ENCODE data around the gene SLC6A19. TPM values are rescaled to one million over a fixed set of nuclear protein-coding genes. Genes with fewer than 3 reads are reported as not detected.
A peak's percentile ranks its signal among the peaks of the same experiment; 100 is the strongest.
"Not testable (repeated sequence)": the region's sequence is repeated elsewhere in the genome, so short reads cannot be mapped to it uniquely, and the experiment has no call there.

SLC6A19 gene
- under 1 TPM in 1 of 3 donors, not detected in 2; 0.08 TPM for total RNA-seq

DNA sequence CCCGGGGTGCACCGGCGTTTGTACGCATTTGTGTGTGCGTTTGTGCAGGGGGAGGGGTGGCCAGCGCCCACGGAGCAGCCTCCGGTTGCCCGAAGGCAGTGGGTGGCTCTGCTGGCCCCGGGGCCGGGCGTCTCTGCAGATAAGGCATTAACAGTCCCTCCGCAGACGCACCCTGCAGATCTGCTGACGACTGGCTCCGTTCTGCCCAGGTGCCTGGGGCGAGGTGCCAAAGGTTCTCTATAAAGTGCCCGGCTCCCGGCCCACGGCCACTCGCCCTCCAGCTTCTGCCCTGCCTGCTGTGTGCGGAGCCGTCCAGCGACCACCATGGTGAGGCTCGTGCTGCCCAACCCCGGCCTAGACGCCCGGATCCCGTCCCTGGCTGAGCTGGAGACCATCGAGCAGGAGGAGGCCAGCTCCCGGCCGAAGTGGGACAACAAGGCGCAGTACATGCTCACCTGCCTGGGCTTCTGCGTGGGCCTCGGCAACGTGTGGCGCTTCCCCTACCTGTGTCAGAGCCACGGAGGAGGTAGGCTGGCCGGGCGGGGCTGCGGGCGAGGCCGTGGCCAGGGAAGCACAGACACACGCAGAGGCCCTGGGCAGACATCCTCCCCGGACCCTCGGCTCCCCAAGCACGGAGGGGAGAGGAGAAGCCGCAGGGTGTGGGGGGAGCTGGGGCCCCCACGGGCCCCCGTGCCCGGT, at the start of gene SLC6A19:
TSS of gene SLC6A19 (plus strand) at position 269 of the 699 bp plus-strand sequence. CDS start at position 325, 56 bp downstream.
- no peaks in the 10 kb centered on the region for H3K36me3 Mint-ChIP-seq (ENCODE audit: insufficient read depth)
- no peak within 1 kb of the TSS for H3K4me3 Mint-ChIP-seq
- DNase-seq (no peak), ATAC-seq (no peak)
- H3K4me1 Mint-ChIP-seq (ENCODE audit: low read depth) = no peaks in the 10 kb centered on the region
- H3K9me3 Mint-ChIP-seq = no peaks in the 10 kb centered on the region
- peaks cover 5% of the 10 kb centered on the region for H3K27me3 Mint-ChIP-seq (ENCODE audit: low read depth)

DNA sequence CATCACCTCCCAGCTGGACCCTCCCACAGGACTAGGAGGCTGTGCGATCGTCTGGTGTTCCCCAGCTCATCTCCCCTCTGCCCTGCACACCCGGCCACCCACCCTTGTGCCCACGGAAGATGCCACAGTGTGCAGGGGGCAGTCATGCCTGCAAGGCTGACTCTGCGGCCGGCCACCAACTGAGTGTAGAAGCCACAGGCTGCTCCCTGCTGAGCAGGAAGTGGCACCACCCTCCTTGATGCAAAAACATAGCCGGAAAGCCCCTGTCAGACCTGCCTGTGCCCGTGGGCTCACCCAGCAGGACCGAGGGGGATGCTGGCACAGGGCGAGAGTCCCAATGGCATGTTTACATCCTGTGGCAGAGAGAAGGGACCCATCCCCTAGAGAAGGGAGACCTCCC, 49.2 kb upstream of the SLC6A19 start:
- H3K27me3 Mint-ChIP-seq (ENCODE audit: low read depth) = peaks cover 41% of the 10 kb centered on the region
- DNase-seq = no peak

DNA sequence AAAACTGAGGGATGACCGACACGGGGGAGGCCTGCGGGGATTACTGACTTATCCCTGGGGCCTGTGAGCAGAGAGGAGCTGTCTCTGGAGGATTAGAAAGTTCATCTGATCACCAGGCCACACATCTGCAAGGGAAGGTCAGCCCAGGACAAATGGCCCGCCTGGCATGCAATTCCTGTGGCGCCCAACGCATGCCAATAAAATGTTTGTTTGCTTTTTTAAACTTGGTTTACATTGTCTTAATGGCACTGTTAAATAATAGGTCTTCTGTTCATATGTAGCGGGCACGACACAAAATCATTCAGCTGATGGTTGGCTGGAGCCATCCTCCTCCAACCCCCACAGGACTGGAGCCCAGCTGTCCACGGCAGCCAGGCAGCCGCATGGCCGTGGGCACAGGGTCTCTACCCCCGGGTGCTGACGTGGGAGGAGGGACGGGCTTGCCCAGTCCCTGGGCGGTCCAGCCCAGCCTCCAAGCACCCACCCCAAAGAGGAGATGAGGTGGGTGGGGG, 48.6 kb upstream of the SLC6A19 start:
- DNase-seq (no peak), ATAC-seq (no peak)
- Mint-ChIP-seq H3K27me3 (ENCODE audit: low read depth) (peaks cover 44% of the 10 kb centered on the region), H3K4me3 (no peak overlapping the region), H3K9me3 (peaks cover 9% of the 10 kb centered on the region), H3K36me3 (ENCODE audit: insufficient read depth) (no peaks in the 10 kb centered on the region), H3K4me1 (ENCODE audit: low read depth) (peaks cover 11% of the 10 kb centered on the region)

More for the DNA sequence above, 49.2 kb upstream of the SLC6A19 start:
- Mint-ChIP-seq H3K4me1 (ENCODE audit: low read depth) (peaks cover 11% of the 10 kb centered on the region), H3K36me3 (ENCODE audit: insufficient read depth) (no peaks in the 10 kb centered on the region), H3K4me3 (no peak overlapping the region), H3K9me3 (peaks cover 2% of the 10 kb centered on the region)
- peak; percentile 20 to 35 for ATAC-seq

DNA sequence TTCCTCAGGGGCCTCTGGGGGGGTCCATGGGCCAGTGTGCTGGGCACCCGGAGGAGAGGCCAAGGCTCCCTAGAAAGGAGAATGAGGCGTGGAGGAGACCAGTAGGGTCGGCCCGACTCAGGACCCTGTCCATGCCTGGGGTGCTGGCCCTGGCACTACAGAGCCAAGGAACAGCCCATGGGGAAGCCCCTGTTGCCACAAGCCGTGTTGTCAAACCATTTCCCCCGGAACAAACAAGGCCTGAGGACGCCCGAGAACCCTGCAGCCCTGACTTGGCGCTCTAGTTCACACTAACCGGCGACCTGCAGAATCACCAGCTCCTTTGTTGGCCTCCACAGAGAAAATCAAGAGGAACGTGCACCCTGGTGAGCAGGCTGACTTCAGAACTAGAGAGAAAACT, 48.0 kb upstream of the SLC6A19 start:
- ATAC-seq (peak in 1 of 2 donors; percentile 22), DNase-seq (no peak)
- Mint-ChIP-seq H3K9me3 (peaks cover 10% of the 10 kb centered on the region), H3K27me3 (ENCODE audit: low read depth) (peaks cover 50% of the 10 kb centered on the region), H3K36me3 (ENCODE audit: insufficient read depth) (no peaks in the 10 kb centered on the region), H3K4me3 (no peak overlapping the region), H3K4me1 (ENCODE audit: low read depth) (peaks cover 11% of the 10 kb centered on the region)

DNA sequence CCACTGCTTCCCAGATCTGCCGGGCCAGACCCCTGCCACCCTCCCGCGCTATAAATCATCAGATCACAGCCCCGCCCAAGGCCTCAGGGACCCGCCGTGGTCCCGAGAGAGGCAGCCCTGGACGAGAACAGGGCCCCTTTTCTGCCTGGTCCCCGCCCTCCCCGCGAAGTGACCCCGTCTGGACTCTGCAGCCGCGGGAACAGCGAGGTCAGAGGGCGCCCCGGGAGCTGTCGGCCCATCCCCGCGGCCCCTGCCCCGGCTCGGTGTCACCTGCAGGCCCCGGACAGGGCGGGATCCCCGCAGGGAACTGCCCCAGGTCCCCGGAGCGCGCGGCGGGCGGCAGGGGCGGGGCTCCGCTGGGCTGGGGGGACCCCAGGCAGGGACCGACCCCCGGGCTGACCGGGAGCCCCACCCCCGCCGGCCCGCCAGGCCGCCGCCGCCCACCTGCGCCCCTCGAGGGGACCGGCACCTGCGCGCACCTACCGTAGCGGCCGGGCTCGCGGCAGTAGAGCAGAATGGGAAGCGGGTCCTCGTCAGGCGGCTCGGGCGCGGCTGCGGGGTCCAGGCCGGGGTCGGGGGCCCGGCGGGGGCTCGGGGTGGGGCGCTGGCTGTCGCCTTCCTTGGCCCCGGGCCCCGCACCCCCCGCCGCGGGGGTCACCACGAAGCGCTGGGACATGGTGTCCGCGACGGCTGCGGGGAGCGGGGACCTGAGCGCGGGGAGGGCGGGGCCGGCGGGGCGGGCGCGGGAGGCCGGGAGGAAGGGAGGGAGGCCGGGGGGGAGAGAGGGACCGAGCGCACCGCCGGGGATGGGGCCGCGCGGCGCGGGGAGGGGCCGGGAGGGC, 46.0 kb upstream of the SLC6A19 start:
- H3K27me3 Mint-ChIP-seq (ENCODE audit: low read depth) = peaks cover 61% of the 10 kb centered on the region
- no peaks in the 10 kb centered on the region for H3K36me3 Mint-ChIP-seq (ENCODE audit: insufficient read depth)
- peaks cover 10% of the 10 kb centered on the region for H3K9me3 Mint-ChIP-seq
- ATAC-seq = peak; percentile 25 to 39
- peak overlapping the region; percentile 16 for H3K4me3 Mint-ChIP-seq
- DNase-seq = no peak
- peaks cover 11% of the 10 kb centered on the region for H3K4me1 Mint-ChIP-seq (ENCODE audit: low read depth)

DNA sequence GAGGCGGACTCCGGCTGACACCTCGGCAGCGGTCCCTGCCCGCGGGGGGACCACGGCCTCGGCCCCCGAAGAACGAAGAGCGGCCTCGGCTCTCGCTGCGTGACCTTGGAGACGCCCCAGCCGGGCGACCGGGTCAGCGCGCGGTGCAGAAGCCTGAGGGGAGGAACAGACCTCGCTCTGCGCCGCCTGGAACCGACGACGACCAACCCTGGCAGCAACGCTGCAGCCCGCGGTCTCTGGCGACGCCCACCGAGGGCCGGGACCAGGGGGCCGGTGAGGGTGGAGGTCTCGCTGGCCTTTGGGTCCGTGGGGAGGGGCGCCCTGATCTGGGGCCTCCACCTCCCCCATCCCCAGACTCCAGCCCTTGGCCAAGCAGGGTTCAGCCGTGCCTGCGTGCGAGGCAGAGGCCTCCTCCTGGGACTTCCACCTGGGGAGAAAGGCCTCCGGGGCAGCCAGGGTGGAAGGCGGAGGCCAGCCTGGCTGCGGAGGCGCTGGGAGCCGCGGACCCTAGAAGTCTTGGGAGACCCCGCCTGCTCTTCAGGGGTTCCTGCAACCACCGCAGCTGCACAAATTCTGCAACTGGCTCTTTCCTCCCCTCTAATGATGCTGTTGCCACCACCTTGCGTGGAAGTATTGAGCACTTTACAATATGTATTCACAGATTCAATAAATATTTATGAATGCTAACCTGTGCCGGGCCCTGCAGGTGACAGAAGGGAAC, 45.2 kb upstream of the SLC6A19 start:
- Mint-ChIP-seq H3K4me3 (no peak overlapping the region), H3K9me3 (peaks cover 10% of the 10 kb centered on the region), H3K4me1 (ENCODE audit: low read depth) (peaks cover 11% of the 10 kb centered on the region), H3K27me3 (ENCODE audit: low read depth) (peaks cover 57% of the 10 kb centered on the region), H3K36me3 (ENCODE audit: insufficient read depth) (no peaks in the 10 kb centered on the region)
- ATAC-seq (peak in 1 of 2 donors; percentile 28), DNase-seq (no peak)

DNA sequence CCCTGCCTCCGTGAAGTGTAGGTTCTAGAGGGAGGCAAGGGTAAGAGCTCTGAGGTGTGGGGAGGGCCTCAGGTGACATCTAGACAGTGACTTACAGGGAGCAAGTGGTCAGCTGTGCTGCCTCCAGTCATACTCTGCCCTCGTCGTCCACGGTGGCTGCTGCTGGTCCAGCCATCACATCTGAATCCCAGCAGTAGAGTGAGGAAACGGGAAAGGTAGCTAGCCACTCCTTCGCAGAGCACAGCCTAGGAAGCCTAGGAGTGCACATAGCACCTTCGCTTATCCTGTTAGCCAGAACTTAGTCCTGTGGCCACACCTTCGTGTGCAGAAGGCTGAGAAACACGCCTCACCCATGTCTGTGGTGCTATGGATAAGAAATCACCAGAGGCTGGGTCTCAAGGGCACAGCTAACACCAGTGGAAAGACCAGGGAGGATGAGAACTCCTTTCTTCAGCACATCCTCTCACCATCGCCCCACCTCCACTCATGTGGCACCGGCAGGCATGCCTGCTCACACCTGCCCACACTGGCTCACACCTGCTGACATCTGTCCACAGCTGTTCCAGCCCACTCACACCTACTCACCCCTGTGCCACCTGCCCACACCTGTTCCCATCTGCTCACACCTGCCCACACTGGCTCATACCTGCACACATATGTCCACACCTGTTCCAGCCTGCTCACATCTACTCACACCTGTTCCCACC, 44.5 kb upstream of the SLC6A19 start:
- ATAC-seq = no peak
- Mint-ChIP-seq H3K4me1 (ENCODE audit: low read depth) (peaks cover 11% of the 10 kb centered on the region), H3K27me3 (ENCODE audit: low read depth) (peaks cover 53% of the 10 kb centered on the region), H3K36me3 (ENCODE audit: insufficient read depth) (no peaks in the 10 kb centered on the region), H3K9me3 (peaks cover 10% of the 10 kb centered on the region), H3K4me3 (peak overlapping the region; percentile 49)
- no peak for DNase-seq

DNA sequence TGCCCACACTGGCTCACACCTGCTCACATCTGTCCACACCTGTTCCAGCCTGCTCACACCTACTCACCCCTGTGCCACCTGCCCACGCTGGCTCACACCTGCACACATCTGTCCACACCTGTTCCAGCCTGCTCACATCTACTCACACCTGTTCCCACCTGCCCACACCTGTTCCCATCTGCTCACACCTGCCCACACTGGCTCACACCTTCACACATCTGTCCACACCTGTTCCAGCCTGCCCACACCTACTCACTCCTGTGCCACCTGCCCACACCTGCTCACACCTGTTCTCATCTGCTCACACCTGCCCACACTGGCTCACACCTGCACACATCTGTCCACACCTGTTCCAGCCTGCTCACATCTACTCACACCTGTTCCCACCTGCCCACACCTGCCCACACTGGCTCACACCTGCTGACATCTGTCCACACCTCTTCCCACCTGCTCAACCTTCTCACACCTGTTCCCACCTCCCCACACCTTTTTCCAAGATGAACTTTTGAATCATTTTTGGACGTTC, 43.9 kb upstream of the SLC6A19 start:
- ATAC-seq; DNase-seq; H3K36me3 Mint-ChIP-seq (ENCODE audit: insufficient read depth); H3K4me1 Mint-ChIP-seq (ENCODE audit: low read depth): not testable (repeated sequence)
- Mint-ChIP-seq H3K9me3 (peaks cover 10% of the 10 kb centered on the region), H3K27me3 (ENCODE audit: low read depth) (peaks cover 47% of the 10 kb centered on the region), H3K4me3 (peak overlapping the region; percentile 49)

DNA sequence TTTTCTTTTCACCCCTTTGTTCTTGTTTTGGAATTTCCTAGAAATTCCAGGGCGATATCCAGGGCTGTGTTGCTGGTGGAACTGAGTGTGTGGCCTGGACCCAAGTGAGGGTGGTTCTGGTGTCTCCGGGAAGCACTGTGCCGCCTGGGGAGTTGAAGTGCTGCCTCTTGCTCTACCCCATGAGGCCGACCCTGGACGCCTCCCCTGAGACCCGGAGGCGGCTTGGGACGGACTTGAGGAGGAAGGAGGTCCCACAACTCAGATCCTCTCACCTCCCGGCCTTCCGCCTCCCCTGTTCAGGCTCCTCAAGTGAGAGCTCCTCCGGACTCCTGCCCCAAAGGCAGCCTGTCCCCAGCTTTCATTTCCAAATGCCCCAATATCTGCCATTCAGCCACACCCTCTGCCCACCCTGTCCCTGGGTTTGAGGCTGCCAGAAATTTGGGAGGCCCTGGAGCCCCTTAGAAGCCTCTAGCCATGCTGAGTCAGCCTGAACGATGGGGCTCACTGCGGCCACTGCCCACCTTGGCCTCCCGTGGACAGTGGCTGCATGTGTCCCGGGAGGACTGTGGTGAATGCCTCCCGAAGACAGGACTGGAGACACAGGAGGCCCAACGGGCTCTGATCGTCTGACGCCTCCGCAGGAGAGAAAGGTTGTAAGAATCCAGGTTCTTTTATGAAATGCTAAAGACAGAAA, 42.6 kb upstream of the SLC6A19 start:
- H3K9me3 Mint-ChIP-seq = peaks cover 10% of the 10 kb centered on the region
- no peaks in the 10 kb centered on the region for H3K36me3 Mint-ChIP-seq (ENCODE audit: insufficient read depth)
- H3K27me3 Mint-ChIP-seq (ENCODE audit: low read depth) = peaks cover 44% of the 10 kb centered on the region
- no peak for ATAC-seq
- no peak overlapping the region for H3K4me3 Mint-ChIP-seq
- peaks cover 6% of the 10 kb centered on the region for H3K4me1 Mint-ChIP-seq (ENCODE audit: low read depth)
- no peak for DNase-seq

DNA sequence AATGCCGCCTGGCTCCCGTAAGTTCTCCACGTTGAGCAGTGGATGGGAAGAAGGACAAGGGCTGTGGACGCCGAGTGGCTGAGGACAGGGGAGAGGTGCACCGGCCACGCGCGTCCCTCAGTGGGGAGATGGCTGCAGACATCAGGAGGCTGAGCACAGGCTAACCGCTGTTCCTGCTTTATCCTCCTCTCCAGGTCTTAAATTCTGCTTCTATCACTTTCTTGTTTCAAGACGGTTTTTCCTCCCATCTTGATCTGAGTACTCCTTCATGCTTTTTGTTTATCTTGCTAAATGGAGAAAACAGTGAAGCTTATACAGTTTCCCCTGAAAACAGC, 42.1 kb upstream of the SLC6A19 start:
- H3K9me3 Mint-ChIP-seq = peaks cover 10% of the 10 kb centered on the region
- ATAC-seq = no peak
- no peak overlapping the region for H3K4me3 Mint-ChIP-seq
- no peak for DNase-seq
- H3K27me3 Mint-ChIP-seq (ENCODE audit: low read depth) = peaks cover 42% of the 10 kb centered on the region
- no peaks in the 10 kb centered on the region for H3K36me3 Mint-ChIP-seq (ENCODE audit: insufficient read depth)
- peaks cover 3% of the 10 kb centered on the region for H3K4me1 Mint-ChIP-seq (ENCODE audit: low read depth)

DNA sequence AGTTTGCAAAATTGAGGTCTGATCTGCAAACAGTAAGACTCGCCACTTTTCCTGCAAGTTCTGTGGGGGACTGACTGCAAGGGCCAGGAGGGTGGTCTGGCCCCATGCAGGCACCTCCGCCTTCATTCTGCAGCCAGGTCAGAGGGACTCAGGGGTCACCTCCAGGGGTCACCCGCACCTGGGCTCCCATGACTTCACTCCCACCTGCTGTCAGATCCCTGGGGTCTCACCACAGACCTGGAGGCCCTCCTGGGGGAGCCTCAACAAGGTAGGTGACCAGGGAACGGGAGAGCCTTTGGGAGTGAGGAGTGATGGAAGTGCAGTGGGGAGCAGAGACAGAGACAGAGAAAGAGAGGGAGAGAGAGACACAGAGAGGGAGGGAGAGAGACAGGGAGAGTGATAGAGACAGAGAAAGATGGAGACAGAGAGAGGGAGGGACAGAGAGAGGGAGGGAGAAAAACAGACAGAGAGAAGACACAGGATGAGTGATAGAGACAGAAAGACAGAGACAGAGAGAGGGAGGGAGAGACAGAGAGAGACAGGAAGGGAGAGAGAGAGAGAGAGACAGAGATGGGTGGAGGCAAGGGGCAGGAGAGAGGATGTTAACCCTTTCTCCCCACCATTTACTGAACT, 41.5 kb upstream of the SLC6A19 start:
- Mint-ChIP-seq H3K4me1 (ENCODE audit: low read depth) (no peaks in the 10 kb centered on the region), H3K9me3 (peaks cover 10% of the 10 kb centered on the region)

DNA sequence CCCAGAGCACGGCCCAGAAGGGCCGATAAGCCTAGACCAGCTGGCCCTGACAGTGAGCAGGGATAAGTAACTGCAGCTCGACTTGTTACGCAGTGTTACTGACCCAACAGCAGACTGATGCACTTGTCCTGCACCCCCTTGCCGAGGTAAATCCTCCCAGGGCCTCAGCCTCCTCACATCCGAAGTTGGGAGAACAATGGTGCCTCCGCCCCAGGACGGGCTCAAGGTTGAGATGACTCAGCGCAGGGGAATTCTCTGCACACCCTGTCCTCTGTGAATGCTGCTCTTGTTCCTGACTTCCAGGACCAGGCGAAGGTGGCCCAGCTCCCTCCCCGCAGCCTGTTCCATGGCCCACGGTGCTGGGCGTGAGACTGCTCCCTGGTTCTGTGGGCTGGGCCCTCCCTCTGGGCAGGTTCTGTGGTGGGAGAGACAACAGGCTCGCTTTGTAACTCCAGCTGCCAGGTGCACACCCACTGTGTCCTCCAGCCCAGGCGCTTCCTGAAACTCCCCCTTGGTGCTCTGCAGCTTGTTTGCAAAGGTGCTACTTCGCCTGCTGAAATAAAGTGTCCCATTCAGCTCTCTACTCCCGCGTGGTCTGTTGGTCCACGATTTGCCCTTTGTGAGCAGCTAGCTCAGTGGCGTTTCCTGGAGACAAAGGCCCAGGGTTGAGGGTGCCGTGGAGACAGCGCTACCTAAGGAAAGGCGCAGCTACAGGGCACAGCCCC, 40.1 kb upstream of the SLC6A19 start:
- Mint-ChIP-seq H3K9me3 (peaks cover 10% of the 10 kb centered on the region), H3K4me3 (no peak overlapping the region), H3K36me3 (ENCODE audit: insufficient read depth) (no peaks in the 10 kb centered on the region), H3K4me1 (ENCODE audit: low read depth) (no peaks in the 10 kb centered on the region), H3K27me3 (ENCODE audit: low read depth) (peaks cover 41% of the 10 kb centered on the region)
- ATAC-seq = no peak
- DNase-seq = no peak

More for the DNA sequence above, 41.5 kb upstream of the SLC6A19 start:
- Mint-ChIP-seq H3K36me3 (ENCODE audit: insufficient read depth) (no peaks in the 10 kb centered on the region), H3K27me3 (ENCODE audit: low read depth) (peaks cover 41% of the 10 kb centered on the region), H3K4me3 (no peak overlapping the region)
- no peak for ATAC-seq
- no peak for DNase-seq
